Retinal pigment epithelial cell (primary cell): Measurements from ENCODE around the gene CCL27.

Experiments used
- DNase-seq: peaks from one replicate; pipeline ENCODE4 v3.0.0-alpha.2; 2010; ENCODE audit warnings: low read depth
- H3K4me3 ChIP-seq: 2 replicates; pipeline ENCODE4 v1.5.1; 2011; ENCODE audit warnings: mild to moderate bottlenecking, low read length, control low read depth, moderate library complexity
- TF ChIP-seq, protein P1 (sequence below): conservative IDR thresholded peaks from 2 replicates; pipeline ENCODE4 v1.5.1; 2011; ENCODE audit warnings: low read depth, low read length, control low read depth, inconsistent platforms

Gene CCL27

DNA sequence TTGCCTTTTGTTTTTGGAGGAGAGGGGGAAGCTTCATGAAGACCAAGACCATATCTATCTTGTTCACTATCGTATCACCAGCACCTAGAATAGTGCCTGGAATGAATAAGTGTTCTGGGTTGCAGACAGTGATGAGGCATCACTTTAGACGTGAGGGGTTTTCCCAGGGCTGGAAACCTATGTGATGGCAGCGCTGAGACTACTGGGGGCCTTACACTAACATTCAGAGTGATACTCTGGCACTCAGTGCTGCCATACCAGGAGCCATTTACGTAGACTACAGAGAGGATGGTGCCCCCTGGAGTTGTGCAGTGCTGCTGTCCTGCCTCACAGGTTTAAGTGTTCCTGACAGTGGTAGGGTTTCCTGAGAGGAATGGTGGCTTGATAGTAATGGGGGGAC, 21.7 kb upstream of the CCL27 start:
- TF ChIP-seq, protein P1, sequence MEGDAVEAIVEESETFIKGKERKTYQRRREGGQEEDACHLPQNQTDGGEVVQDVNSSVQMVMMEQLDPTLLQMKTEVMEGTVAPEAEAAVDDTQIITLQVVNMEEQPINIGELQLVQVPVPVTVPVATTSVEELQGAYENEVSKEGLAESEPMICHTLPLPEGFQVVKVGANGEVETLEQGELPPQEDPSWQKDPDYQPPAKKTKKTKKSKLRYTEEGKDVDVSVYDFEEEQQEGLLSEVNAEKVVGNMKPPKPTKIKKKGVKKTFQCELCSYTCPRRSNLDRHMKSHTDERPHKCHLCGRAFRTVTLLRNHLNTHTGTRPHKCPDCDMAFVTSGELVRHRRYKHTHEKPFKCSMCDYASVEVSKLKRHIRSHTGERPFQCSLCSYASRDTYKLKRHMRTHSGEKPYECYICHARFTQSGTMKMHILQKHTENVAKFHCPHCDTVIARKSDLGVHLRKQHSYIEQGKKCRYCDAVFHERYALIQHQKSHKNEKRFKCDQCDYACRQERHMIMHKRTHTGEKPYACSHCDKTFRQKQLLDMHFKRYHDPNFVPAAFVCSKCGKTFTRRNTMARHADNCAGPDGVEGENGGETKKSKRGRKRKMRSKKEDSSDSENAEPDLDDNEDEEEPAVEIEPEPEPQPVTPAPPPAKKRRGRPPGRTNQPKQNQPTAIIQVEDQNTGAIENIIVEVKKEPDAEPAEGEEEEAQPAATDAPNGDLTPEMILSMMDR = no peak
- H3K4me3 ChIP-seq = no peak overlapping the region
- no peak for DNase-seq

- no peak overlapping the region for H3K4me3 ChIP-seq
- no peak for DNase-seq
- TF ChIP-seq, protein P1 = no peak
These were observed 13.4 kb upstream of the CCL27 start for GRCh38 chr9:34675869-34676268.

- TF ChIP-seq, protein P1 = peak; percentile 97
- DNase-seq = peak; percentile 18
- no peak overlapping the region for H3K4me3 ChIP-seq
These were observed 12.7 kb upstream of the CCL27 start for GRCh38 chr9:34675048-34675714.

DNA sequence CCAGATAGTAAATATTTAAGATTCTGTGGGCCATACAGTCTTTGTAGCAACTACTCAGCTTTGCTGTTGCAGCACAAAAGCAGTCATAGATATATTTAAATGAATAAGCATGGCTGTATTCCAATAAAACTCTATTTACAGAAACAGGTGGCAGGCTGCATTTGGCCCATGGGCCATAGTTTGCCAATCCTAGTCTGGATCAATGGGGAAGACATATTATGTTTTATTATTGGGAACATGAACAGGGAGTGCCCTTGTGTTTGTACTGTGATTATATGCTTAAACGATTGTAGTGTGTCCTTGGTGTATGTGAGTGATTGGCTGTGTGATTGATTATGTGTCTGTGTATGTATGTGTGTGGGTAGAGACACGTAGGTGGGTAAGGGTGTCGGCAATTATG, 12.0 kb upstream of the CCL27 start:
- no peak overlapping the region for H3K4me3 ChIP-seq
- TF ChIP-seq, protein P1 = no peak
- DNase-seq = no peak

- no peak for DNase-seq
- TF ChIP-seq, protein P1 = no peak
- H3K4me3 ChIP-seq = no peak overlapping the region
These were observed 8.8 kb upstream of the CCL27 start for GRCh38 chr9:34671307-34671706.

GRCh38 chr9:34669809-34670562, 7.5 kb upstream of the CCL27 start:
- TF ChIP-seq, protein P1 = no peak
- no peak overlapping the region for H3K4me3 ChIP-seq
- DNase-seq = no peak
